ENCODE measurements around the gene GMDS.
"Not testable (repeated sequence)": the region's sequence is repeated elsewhere in the genome, so short reads cannot be mapped to it uniquely, and the experiment has no call there.

GMDS gene

DNA sequence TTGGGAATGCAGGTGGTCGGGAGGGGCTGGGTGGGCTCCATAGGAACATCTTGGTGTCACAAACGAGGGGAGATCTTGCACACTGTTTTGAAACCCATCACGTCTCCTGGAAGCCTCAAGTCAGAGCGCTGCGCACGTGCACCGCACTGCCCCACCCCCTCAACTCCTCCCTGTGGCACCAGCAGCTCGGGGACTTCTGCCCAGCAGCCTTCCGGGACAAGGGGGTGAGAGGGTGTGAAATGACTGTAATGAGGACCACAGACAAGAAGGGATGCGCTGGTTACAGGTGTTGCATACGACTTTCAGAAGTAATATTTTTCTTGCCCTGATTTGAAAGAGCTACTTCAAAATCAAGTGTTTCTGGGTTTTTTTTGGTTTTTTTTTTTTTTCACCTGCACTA lies 575.4 kb downstream of the GMDS start:
- DNase-seq = no peak
- Histone ChIP-seq H3K4me1 (ENCODE audit: low read length) (peaks cover 5% of the 10 kb centered on the region; the same call in 1 of the 2 replicates), H3K36me3 (replicated peaks; ENCODE audit: insufficient read depth, low read length) (no peaks in the 10 kb centered on the region), H3F3A (ENCODE audit: insufficient read depth, low read length) (no peaks in the 10 kb centered on the region), H3K4me2 (ENCODE audit: low read depth, low read length) (no peak overlapping the region), H3K9ac (ENCODE audit: low read length) (no peak overlapping the region), H3K79me2 (ENCODE audit: low read length) (no peaks in the 10 kb centered on the region), H3K27ac (ENCODE audit: low read length) (no peak overlapping the region), H3K9me2 (replicated peaks; ENCODE audit: insufficient read depth, low read length) (no peaks in the 10 kb centered on the region), H3K27me3 (replicated peaks; ENCODE audit: insufficient read depth, low read length) (no peaks in the 10 kb centered on the region), H2AFZ (ENCODE audit: low read length) (no peak overlapping the region), H3K4me3 (ENCODE audit: low read length) (no peak overlapping the region), H3K9me3 (replicated peaks; ENCODE audit: insufficient read depth, low read length) (no peaks in the 10 kb centered on the region), H4K20me1 (ENCODE audit: insufficient read depth, low read length) (no peaks in the 10 kb centered on the region)
- TF ChIP-seq EZH2phosphoT487 (IDR thresholded peaks at IDR 0.05; ENCODE audit: low read length) = no peak
- TF ChIP-seq EZH2 (optimal IDR thresholded peaks at IDR 0.05; ENCODE audit: low read depth, low read length) = no peak
- TF ChIP-seq, protein P1, sequence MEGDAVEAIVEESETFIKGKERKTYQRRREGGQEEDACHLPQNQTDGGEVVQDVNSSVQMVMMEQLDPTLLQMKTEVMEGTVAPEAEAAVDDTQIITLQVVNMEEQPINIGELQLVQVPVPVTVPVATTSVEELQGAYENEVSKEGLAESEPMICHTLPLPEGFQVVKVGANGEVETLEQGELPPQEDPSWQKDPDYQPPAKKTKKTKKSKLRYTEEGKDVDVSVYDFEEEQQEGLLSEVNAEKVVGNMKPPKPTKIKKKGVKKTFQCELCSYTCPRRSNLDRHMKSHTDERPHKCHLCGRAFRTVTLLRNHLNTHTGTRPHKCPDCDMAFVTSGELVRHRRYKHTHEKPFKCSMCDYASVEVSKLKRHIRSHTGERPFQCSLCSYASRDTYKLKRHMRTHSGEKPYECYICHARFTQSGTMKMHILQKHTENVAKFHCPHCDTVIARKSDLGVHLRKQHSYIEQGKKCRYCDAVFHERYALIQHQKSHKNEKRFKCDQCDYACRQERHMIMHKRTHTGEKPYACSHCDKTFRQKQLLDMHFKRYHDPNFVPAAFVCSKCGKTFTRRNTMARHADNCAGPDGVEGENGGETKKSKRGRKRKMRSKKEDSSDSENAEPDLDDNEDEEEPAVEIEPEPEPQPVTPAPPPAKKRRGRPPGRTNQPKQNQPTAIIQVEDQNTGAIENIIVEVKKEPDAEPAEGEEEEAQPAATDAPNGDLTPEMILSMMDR (IDR thresholded peaks at IDR 0.05; ENCODE audit: low read length) = no peak

DNA sequence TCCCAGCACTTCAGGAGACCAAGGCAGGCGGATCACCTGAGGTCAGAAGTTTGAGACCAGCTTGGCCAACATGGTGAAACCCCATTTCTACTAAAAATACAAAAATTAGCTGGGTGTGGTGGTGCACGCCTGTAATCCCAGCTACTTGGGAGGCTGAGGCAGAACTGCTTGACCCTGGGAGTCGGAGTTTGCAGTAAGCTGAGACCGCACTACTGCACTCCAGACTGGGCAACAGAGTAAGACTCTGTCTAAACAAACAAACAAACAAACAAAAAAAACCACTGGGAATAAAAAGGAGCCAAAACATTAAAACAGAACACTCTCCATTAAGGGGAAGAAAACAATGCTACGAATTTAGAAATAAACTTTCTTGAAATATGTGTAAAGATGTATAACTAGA lies 576.9 kb downstream of the GMDS start:
- H3K27me3 ChIP-seq (replicated peaks; ENCODE audit: insufficient read depth, low read length); H4K20me1 ChIP-seq (ENCODE audit: insufficient read depth, low read length); H3K9me3 ChIP-seq (replicated peaks; ENCODE audit: insufficient read depth, low read length); H3K79me2 ChIP-seq (ENCODE audit: low read length); H3K36me3 ChIP-seq (replicated peaks; ENCODE audit: insufficient read depth, low read length); H3K4me3 ChIP-seq (ENCODE audit: low read length); H3F3A ChIP-seq (ENCODE audit: insufficient read depth, low read length); DNase-seq; H3K9me2 ChIP-seq (replicated peaks; ENCODE audit: insufficient read depth, low read length); H3K9ac ChIP-seq (ENCODE audit: low read length); H3K4me1 ChIP-seq (ENCODE audit: low read length); H3K27ac ChIP-seq (ENCODE audit: low read length); H3K4me2 ChIP-seq (ENCODE audit: low read depth, low read length); H2AFZ ChIP-seq (ENCODE audit: low read length): not testable (repeated sequence)

DNA sequence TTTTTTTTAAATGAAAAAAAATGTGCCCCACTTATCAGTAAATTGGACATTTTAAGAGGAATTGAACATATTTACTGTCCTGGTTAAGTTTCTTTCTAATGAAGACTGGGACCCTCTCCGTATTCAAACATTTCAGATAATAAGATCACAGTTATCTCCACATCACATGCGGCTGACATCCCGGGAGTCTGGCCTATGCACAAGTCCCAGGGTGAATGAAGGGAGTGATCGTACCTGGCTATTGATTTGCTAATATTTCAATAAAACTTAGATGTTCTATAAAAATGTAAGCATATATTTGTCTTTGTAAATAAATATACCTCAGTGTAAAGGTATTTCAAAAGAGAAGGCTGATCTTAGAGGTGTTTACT lies 577.6 kb downstream of the GMDS start:
- H3K9me2 ChIP-seq (replicated peaks; ENCODE audit: insufficient read depth, low read length) = no peaks in the 10 kb centered on the region
- no peaks in the 10 kb centered on the region for H3F3A ChIP-seq (ENCODE audit: insufficient read depth, low read length)
- no peaks in the 10 kb centered on the region for H3K27me3 ChIP-seq (replicated peaks; ENCODE audit: insufficient read depth, low read length)
- no peaks in the 10 kb centered on the region for H3K36me3 ChIP-seq (replicated peaks; ENCODE audit: insufficient read depth, low read length)
- H3K9me3 ChIP-seq (replicated peaks; ENCODE audit: insufficient read depth, low read length) = no peaks in the 10 kb centered on the region
- no peak overlapping the region for H3K4me3 ChIP-seq (ENCODE audit: low read length)
- H4K20me1 ChIP-seq (ENCODE audit: insufficient read depth, low read length) = no peaks in the 10 kb centered on the region
- H3K4me2 ChIP-seq (ENCODE audit: low read depth, low read length) = no peak overlapping the region
- DNase-seq = no peak
- no peak overlapping the region for H2AFZ ChIP-seq (ENCODE audit: low read length)
- H3K9ac ChIP-seq (ENCODE audit: low read length) = no peak overlapping the region
- H3K27ac ChIP-seq (ENCODE audit: low read length) = no peak overlapping the region
- H3K79me2 ChIP-seq (ENCODE audit: low read length) = no peaks in the 10 kb centered on the region
- H3K4me1 ChIP-seq (ENCODE audit: low read length) = peaks cover 5% of the 10 kb centered on the region; the same call in 1 of the 2 replicates
- TF ChIP-seq, protein P1 (IDR thresholded peaks at IDR 0.05; ENCODE audit: low read length) = no peak
- TF ChIP-seq EZH2 (optimal IDR thresholded peaks at IDR 0.05; ENCODE audit: low read depth, low read length) (no peak), EZH2phosphoT487 (IDR thresholded peaks at IDR 0.05; ENCODE audit: low read length) (no peak)

DNA sequence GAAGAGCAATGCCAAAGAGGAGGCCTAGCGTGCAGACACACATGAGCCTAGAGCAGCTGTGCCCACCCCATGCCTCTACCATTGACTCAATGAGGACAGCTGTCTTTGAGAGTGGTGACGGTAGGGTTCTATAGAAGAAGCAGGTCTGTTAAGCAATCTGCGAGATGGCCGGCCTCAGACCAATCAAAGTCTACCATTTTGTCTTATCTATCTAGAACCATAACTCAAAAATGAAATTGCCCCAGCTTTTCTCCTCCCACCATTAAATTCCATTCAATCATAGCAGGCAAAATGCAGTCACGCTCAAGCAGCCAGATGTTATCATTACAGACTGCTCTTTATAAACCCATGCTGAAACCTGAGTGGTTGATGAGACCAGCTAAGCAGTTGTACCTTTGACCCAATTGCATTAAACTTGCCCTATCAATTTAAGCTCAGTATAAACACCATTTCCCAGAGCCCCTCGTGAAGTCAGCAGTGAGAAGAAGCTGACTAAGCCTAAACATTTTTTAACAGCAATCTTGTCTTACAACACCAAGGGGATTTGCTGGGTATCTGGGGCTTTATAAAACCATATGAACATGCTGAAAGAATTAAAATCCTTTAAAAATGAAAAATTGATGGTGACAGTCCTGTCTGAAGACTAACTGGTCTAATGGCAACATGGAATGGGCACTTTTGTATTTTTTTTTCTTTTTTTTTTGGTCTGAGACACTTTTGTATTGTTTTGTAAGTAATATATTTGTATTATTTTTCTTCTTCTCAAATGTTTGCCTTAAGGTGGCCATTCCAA lies 578.2 kb downstream of the GMDS start:
- H2AFZ ChIP-seq (ENCODE audit: low read length) = no peak overlapping the region
- TF ChIP-seq, protein P1 (IDR thresholded peaks at IDR 0.05; ENCODE audit: low read length) = no peak
- TF ChIP-seq EZH2 (optimal IDR thresholded peaks at IDR 0.05; ENCODE audit: low read depth, low read length) (no peak), EZH2phosphoT487 (IDR thresholded peaks at IDR 0.05; ENCODE audit: low read length) (no peak)
- H3K9me2 ChIP-seq (replicated peaks; ENCODE audit: insufficient read depth, low read length) = no peaks in the 10 kb centered on the region
- H3K4me3 ChIP-seq (ENCODE audit: low read length) = no peak overlapping the region
- H3K9me3 ChIP-seq (replicated peaks; ENCODE audit: insufficient read depth, low read length) = no peaks in the 10 kb centered on the region
- no peak overlapping the region for H3K4me2 ChIP-seq (ENCODE audit: low read depth, low read length)
- no peaks in the 10 kb centered on the region for H3K36me3 ChIP-seq (replicated peaks; ENCODE audit: insufficient read depth, low read length)
- DNase-seq = no peak
- H3K27me3 ChIP-seq (replicated peaks; ENCODE audit: insufficient read depth, low read length) = no peaks in the 10 kb centered on the region
- no peak overlapping the region for H3K9ac ChIP-seq (ENCODE audit: low read length)
- H3K27ac ChIP-seq (ENCODE audit: low read length) = no peak overlapping the region
- no peaks in the 10 kb centered on the region for H4K20me1 ChIP-seq (ENCODE audit: insufficient read depth, low read length)
- no peaks in the 10 kb centered on the region for H3F3A ChIP-seq (ENCODE audit: insufficient read depth, low read length)
- no peaks in the 10 kb centered on the region for H3K79me2 ChIP-seq (ENCODE audit: low read length)
- H3K4me1 ChIP-seq (ENCODE audit: low read length) = peaks cover 5% of the 10 kb centered on the region; the same call in 1 of the 2 replicates
